HG03108 (cell line): ENCODE measurements around the gene ADGRB2.

Experiments used
- ATAC-seq: cut with Tn5 transposase; IDR thresholded peaks from one replicate; pipeline ENCODE4 v1.9.1; 2021; ENCODE audit warnings: moderate library complexity; ENCODE audit not compliant: unreplicated experiment

The ADGRB2 gene

GRCh38 chr1:31783846-31784245, 19.7 kb upstream of the ADGRB2 start:
- ATAC-seq = no peak

- no peak for ATAC-seq
These were observed 18.6 kb upstream of the ADGRB2 start for GRCh38 chr1:31782421-31783410.

- no peak for ATAC-seq
These were observed 17.7 kb upstream of the ADGRB2 start for GRCh38 chr1:31781756-31782371.

- ATAC-seq = no peak
These were observed 17.1 kb upstream of the ADGRB2 start for GRCh38 chr1:31781138-31781755.

DNA sequence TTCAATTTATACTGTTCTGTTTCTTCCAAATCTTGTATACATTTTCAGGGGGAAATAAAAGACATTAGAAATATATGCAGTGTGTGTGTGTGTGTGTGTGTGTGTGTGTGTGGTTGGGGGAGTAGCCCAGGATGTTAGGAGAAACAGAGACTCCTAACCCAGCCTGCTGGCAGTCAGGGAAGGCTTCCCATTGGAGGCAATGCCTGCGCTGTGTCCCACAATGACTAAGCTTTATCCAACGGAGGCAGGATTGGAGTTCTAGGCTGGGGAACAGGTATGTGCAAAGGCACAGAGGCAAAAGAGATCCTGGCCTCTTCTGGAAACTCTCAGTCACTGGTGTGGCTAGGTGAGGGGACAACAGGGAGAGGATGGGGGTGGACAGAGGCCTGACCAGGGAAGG, 16.5 kb upstream of the ADGRB2 start:
- ATAC-seq = no peak

DNA sequence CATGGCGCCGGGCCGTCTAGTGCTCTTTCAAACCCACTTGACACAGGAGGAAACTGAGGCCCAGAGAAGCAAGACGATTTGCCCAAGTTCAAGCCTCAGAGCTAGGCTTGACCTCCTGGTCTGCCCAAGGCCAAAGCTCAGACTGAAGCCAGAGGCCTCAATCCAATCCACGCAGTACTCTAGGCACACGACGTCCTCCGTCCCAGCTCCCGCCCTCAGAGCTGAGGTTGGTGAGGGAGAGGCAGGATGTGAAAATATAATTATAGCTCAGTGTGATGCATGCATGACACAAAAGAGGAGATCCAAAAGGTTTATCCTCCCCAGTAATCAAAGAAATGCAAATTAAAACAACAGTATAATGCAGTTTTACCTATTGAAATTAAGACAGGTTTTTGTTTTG, 15.5 kb upstream of the ADGRB2 start:
- no peak for ATAC-seq

- no peak for ATAC-seq
These were observed 14.8 kb upstream of the ADGRB2 start for GRCh38 chr1:31778763-31779488.

DNA sequence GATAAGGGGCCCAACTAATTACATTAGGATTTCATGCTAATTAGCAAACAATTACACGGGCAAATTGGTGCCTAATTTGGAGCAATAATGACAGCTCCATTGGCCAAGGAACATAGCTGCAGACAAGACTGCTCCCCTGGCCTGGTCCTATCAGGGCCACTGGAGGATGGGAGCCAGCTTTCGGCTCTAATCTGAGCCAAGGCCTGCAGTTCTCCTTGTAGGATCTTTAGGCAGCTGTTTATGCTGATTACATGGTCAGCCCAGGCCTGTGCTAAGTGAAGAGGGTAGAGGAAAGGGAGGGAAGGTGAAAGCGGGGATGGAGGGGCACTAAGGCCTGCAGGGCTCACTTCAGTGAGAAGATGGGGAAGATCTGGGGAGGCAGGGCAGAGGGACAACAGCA, 12.4 kb upstream of the ADGRB2 start:
- ATAC-seq = no peak

- no peak for ATAC-seq
These were observed 11.9 kb upstream of the ADGRB2 start for GRCh38 chr1:31776032-31776431.

DNA sequence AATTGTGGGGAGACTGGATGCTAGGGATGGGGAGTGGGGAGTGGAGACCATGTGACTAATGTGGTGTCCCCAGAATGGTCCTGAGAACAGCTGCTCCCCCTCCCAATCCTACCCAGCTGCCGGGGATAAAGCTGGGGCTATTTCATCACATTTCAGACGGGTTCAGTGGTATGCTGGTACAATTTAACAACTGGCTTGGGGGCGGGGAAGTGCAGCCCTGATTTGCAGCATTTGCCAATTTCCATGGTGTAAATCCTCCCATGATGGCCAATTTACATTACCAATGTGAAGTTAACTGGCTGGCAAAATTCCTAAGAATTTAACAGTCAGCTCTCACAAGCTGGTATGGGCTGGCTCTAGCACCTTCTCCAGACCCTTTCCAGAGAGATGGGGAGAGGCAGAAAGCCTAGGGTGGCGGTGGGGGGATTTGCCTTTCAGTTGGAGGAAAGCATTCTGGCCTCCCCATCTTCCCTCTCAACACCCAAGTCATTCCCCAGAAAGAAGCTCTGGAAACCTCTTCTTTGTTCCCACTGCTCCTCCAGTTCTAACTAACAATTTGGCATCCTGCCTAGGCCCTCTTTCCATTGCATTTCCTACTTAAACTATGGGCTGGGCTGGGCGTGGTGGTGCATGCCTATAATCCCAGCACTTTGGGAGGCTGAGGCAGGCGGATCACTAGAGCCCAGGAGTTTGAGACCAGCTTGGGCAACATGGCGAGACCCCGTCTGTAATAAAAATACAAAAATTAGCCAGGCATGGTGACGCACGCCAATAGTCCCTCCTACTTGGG, 11.3 kb upstream of the ADGRB2 start:
- no peak for ATAC-seq

DNA sequence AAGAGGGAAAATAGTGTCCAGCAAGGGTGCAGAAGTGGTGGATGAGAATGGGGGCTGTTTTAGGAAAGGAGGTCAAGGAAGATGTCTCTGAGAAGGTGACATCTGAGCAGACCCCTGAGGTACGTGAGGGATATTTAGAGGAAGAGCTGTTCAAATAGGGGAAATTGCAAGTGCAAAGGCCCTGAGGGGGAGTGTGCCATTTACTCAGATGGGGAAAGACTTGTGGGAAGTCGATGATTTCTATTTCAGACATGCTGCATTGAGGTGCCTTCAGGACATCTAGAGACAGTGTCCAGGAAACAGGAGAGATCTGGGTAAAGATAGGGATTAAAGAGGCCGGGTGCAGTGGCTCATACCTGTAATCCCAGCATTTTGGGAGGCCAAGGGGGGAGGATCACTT, 10.4 kb upstream of the ADGRB2 start:
- no peak for ATAC-seq

- no peak for ATAC-seq
These were observed 9.7 kb upstream of the ADGRB2 start for GRCh38 chr1:31773861-31774260.

- ATAC-seq = no peak
These were observed 8.6 kb upstream of the ADGRB2 start for GRCh38 chr1:31772669-31773248.

DNA sequence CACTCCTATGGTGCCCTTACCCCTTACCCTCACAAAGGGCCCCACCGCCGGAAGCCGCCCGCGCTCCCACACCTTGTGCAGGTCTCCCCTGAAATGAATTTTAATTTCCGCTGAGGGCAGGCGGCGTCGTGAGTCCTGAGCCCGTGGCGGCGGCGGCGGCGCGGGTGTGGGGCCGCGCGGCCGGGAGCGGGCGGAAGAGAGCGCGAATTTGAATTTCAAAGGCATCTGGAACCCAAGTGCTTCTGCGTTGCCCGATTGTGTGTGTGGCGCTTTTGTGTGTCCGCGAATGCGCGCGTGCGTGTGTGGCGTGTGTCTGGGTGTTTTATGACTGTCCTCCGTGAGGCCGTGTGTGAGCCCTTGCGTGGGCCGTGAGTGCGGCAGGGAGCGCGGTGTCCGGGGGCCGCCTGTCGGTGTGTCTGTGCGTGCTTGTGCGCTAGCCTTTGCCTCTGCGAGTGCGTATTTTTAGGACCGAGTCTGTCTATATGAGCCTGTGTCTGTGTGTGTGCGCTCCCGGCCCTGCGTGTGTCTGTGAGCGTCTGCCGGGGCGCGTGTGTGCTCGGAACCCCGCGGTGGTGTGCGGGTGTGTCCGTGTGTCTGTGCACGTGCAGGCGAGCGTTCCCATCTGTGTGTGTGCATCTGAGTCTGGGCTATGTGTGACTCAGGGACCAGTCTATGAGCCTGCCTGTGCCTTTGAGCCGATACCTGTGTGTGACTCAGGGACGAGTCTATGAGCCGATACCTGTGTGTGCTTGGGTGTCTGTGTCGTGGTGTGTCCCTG, 7.9 kb upstream of the ADGRB2 start:
- ATAC-seq = no peak

- no peak for ATAC-seq
These were observed 5.7 kb upstream of the ADGRB2 start for GRCh38 chr1:31769720-31770390.

GRCh38 chr1:31768939-31769704, 5.0 kb upstream of the ADGRB2 start:
- no peak for ATAC-seq

DNA sequence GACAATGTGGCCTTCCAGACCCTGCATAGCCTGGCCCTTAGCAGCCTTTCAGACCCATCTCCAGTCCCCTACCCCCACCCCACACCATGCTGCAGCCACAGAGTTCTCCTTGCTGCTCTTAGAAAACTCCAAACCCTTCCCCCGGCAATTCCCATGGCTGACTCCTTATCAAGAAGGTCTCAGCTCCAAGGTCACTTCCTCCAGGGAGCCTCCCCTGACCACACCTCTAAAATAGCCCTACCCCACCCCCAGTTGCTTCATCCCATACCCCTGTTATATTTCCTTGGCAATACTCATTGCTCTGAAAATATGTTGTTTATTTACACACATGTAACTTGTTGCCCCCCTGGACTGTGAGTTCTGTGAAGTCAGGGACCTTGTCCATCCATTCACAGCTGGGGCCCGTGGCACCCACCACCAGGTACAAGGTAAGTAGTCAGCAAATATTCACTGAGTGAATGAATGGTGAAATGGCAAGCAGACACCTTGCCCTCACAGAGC, 4.3 kb upstream of the ADGRB2 start:
- no peak for ATAC-seq

DNA sequence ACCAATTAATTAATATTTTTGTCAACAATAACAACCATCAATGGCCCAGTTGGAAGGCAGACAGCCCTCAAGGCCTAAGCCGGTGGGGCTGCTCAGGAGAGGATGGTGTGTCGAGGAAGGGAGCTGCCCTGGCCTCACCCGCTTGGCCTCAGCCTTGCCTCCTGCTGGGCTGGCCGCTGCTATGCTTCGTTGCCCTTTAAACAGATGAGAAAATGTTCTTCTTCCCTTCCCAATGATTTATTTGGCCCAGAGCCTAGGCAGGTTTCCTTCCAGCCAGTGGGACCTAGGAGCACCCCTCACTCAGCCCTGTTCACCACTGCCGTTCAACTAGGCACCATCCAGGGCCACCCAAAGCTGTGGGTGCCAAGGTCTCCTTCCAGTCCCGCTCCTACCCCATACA, 3.1 kb upstream of the ADGRB2 start:
- ATAC-seq = no peak
